Stimulated activated CD8-positive, alpha-beta memory T cell treated with anti-CD3 and anti-CD28 coated beads, Interleukin-4, amount 100 ng/mL, for 48 hours (primary cell): ENCODE measurements around the gene IFIT1.
"Not testable (repeated sequence)": the region's sequence is repeated elsewhere in the genome, so short reads cannot be mapped to it uniquely, and the experiment has no call there.

ENCODE experiments used
- DNase-seq: peaks from one replicate; pipeline ENCODE4 v3.0.0-alpha.2; 2020

The IFIT1 gene, protein sequence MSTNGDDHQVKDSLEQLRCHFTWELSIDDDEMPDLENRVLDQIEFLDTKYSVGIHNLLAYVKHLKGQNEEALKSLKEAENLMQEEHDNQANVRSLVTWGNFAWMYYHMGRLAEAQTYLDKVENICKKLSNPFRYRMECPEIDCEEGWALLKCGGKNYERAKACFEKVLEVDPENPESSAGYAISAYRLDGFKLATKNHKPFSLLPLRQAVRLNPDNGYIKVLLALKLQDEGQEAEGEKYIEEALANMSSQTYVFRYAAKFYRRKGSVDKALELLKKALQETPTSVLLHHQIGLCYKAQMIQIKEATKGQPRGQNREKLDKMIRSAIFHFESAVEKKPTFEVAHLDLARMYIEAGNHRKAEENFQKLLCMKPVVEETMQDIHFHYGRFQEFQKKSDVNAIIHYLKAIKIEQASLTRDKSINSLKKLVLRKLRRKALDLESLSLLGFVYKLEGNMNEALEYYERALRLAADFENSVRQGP

DNA sequence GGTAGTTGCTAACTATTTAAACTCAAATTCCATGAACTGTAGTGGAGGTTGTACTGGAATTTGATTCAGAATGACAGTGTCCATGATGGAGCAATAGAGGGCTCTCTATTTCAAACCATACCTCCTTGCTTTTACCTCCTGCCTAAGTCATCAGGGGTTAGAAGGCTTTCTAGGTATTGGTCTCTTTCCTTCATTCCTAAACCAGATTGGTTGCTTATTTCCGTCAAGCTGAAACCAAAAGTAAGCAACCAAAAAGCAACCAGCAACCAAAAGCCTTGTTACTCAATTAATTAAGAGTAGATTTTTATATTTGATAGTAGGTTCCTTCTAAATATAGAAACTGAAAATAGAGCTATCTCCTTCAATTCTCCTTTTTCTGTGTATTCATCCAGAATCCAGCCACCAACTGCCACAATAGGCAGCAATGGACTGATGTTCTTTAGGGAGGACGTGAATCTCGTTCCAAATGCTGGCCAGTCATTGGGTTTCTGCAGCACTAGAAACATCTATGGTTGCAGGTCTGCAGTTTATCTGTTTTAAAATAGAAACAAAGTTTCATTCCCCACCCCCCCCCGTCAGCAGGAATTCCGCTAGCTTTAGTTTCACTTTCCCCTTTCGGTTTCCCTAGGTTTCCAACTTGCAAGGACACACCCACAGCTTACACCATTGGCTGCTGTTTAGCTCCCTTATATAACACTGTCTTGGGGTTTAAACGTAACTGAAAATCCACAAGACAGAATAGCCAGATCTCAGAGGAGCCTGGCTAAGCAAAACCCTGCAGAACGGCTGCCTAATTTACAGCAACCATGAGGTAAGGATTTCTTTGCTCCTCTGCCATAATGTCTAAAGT lies at the start of gene IFIT1:
Gene IFIT1, plus strand, starts transcription at position 717 of the 850 bp plus-strand sequence. Its CDS starts 90 bp downstream, at position 807.
- no peak for DNase-seq

DNA sequence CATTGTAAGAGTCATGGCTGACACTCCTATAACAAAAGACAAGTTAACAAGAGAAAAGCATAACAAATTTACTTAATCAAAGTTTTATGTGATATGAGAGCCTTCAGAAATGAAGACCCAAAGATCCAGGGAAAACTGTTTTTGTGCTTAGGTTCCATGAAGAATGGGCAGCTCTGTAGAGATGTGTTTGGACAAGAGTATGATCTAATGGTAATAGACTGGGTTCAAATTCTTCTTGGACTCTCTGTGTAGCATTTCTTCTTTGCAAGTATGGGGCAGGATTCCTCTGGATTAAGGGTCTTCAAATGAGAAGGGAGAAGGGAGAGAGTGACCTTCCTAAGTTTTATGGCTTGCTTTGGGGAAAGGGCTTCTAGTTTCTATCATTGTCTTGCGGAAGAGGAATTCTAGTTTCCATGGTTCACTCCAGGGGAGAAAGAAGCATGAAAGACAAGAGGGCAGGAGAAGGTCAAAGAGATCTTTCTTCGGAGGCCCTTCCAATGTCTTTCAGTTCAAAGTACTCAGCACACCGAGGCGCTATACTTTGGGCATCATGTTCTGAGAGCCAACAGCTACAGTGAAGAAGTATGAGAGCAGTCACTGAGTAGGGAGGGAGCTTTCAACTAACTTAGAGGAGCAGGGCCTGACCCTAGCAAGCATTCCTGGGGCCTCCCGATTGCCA lies 49.2 kb upstream of the IFIT1 start:
- no peak for DNase-seq

DNA sequence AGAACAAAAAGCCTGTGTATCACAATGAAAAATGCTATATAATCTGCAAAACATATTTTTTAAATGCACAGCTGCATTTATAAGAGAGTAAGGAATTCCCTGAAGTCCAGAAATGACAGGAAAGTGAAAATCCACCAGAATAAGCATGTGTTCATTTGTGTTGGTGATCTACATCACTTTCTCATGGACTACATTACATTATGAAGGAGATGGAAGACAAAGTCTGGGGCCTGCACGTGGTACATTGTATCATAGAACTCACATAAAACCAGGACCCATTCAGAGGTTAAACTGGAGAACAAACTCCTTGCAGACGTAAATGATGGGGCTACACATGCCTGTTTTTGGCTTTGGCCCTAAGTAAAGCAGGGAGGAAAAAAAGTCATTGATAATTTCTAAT lies 48.3 kb upstream of the IFIT1 start:
- no peak for DNase-seq

DNA sequence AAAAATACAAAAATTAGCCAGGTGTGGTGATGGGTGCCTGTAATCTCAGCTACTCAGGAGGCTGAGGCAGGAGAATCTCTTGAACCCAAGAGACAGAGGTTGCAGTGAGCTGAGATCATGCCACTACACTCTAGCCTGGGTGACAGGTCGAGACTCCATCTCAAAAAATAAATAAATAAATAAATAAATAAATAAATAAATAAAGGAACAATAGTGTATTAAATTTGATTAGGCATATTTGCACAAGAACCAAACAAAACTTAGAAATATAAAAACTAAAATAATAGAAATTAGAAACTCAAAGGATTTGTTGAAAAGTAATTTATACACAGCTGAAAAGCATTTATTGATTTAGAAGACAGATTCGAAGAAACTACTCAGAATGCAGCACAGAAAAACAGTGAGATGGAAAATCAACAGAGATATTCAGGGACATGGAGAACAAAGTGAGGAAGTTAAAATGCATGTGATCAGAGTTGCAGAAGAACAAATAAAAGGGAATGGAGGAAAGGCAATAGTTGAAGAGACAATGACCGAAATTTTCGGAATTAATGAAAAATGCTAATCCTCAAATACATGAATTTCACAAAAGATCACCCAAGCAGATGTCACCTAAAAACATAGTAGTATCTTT lies 46.9 kb upstream of the IFIT1 start:
- DNase-seq: no peak

DNA sequence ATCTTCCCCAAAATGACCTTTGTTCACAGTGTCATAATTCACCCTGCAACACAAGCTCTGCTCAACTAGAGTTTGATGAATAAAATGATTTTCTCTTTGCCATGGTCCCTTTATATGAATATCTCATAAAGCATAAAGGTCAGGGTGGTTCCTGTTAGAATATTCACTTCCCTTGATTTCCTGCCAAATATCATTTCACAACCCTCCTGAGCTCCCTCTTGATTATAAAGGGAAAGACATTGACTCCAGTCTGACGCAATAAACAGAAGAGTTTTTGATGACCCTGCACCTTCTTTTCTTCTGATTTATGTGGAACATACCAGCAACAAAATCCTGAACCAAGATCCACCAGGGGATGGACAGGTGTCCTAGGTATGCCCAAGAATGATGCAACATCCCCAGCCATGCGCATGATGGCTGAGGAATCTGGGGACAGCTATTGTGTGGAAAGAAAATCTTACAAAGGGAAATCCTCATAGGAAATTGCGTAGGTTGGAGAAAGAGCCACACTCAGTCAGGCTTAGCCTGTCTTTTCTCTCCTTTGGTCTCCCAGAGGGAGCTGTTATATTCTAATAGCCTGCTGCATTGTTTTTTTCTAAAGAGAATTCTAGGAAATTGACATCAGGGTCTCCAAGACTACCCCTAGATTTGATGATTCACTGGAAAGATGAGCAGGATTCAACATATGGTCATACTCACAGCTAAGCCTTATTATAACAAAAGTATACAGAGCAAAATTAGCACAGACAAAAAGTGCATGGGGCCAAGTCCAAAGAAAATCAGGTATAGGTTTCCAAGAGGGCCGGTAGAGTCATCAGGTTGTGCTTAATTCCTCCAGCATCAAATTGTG lies 45.8 kb upstream of the IFIT1 start:
- no peak for DNase-seq

DNA sequence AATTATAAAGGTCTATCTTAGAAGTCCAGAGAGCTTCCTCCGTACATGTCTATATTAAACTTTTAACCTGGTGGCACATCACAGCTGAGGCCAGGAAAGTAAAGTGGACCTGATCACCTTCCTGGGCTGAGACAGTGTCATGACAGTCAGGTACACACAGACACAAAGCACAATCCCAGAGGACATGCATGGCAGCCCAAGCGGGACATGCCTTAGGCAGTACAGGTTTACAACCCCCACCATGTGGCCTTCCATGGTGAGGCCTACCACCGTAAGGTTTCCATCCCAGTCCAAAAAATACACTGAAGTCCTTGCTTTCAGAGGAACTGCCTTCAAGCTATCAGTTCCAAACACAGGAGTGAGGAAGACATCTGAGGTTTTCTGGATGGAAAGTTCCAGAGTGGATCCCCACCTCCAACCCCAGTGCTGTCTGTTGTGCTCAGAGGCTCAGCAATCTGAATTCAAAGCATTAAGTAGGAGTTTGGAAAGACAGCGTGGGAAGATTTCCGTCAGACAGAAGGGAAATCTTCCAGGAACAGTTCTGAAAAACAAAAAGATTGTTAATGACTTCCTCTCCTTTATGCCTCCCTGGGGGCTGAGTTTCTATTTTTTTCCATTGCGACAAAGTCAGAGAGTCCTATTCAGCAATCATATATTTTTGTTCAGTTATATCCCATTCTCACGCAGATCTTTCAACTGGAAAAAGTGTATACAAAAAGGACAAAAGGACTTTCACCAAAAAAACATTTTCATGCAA lies 44.5 kb upstream of the IFIT1 start:
- DNase-seq: no peak

DNA sequence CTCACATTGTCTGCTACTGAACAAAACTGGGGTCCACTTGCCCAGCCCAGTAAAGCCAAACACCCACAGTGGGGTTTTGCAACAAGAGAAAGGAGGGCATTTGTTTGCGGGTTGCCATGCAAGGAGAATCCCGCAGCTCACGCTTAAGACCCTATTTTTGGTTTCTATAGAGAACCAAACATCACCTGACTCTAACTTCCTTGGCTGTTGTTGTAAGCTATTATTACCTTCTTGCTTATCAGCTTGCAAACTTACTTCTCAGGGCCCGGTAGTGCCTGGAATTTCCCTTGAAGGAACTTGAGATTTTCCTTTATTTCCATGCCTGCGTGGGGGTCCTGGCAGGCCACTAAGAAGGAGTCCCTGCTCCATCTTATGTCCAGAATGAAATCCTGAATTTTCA lies 43.9 kb upstream of the IFIT1 start:
- no peak for DNase-seq

DNA sequence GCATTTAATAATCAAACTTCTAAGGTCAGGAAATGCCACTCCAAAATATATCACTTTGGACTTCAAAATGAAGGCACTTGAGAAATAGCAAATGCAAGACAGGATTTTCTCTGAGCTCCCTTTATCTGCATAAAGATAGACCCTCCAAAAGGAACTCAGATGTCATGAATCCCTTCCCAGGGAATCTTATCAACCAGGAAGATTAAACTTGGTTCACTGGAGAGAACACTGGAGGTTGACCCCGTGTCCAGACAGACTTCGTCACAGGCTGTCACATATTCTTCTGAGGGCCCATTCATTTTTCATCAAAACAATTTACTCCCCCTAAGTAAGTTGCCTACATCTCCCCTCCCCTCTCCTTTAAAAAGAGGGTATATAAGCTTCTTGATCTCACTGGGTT lies 43.4 kb upstream of the IFIT1 start:
- DNase-seq: no peak

DNA sequence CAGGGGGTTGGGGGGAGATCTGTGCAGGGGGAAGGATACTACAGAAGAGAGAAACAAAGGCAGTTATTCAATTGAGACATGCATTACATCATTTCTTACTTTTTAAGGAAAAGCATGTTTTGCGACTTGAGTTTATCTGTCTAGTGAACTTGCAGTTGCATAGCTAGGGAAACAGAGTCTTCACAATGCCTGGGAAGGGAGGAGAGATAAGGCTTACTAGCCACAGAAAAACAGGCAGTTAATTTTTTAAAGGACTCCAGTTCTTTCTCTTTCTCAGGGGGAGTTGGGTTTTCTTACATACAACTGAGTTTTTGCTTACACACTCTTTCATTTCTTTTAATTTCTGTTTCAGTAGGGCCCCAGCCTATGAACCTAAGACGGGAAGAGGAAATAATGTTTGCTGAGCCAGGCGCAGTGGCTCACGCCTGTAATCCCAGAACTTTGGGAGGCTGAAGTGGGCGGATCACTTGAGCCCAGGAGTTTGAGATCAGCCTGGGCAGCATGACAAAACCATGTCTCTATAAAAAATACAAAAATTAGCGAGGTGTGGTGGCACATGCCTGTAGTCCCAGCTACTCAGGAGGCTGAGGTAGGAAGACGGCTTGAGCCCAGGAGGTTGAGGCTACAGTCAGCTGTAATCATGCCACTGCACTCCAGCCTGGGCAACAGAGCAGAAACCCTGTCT lies 41.6 kb upstream of the IFIT1 start:
- DNase-seq: not testable (repeated sequence)

DNA sequence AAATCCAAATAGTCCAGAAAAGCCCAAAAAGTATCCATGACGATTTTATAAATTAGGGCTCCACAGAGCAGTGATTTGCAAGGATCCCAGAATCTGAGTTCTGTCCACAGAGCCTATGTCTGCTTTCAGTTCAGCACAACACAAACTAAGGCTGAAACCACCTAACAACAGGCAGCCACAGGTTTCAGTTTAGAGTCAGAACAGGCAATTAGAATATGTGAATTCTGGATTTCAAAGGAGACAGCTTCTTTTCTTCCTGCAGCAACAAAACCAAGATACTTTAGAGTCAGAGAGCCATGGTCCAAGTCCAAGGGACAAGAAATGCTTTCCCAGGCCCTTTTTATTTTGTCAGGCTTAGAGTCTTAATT lies 41.0 kb upstream of the IFIT1 start:
- no peak for DNase-seq

DNA sequence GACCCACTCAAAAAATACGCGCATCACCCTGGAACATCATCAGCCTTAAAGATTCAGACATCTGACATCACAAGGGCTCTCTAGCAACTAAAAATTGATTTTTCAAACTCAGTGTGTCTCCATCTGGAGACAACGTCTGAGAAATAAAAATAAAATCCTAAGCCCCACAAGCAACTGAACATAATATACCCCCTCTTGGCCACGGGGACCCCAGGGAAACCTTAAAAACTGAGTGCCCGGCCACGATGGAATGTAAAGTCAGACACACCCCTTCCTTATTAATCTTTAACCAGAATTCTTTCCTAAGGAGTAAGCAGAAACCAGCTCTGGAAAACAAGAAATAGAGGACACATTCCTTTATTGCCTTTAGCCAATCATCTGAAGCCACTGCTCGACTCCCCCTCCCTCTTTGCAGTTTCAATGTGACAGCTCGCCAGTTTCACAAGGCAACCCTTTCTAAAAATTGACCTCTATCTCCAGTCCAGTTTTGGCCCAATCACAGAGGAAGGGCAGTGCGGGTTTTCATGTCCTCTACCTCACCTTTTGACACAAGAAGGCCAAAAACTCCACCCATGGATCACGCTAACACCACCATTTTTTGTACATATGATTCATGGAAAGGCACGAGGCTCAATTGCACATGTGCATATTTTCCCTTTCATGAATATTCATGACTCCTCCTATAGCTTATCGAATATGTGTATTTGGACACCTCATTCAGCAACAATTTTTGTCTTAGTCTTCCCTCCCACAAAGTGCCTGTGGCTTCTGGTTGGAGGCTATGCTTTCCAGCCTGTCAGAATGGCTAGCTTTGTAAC lies 40.4 kb upstream of the IFIT1 start:
- no peak for DNase-seq

DNA sequence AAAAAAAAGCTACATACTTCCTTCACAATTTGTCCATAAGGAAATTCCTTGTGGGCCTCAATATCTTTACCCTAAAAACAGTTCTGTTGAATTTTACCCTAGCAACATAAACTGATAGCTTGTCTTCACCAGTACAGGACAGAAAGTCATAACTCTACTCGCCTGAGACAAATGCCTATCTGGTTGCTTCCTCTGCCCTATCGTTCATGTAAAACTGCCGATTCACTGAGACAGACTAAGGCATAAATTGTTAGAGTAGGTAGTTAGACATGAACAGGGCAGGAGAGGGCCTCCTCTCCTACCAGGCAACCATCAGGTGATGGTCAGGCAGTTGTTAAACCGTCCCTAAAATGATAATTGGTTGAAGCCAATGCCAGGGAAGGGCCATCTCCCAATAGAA lies 39.6 kb upstream of the IFIT1 start:
- DNase-seq: no peak

DNA sequence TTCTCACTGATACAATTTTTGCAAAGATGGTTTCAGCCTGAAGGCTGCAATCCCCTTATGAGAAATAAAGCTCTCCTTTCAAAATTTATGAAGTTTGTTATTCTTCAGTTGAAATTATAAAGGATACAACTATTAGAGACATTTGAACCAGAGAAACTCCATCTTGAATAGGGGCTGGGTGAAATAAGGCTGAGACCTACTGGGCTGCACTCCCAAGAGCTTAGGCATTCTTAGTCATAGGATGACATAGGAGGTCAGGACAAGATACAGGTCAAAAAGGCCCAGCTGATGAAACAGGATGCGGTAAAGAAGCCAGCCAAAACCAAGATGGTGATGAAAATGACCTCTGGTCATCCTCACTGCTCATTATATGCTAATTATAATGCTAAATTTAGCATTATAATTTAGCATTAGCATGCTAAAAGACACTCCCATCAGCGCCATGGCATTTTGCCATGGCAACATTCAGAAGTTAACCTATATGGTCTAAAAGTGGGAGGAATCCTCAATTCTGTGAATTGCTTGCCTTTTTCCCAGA lies 37.0 kb upstream of the IFIT1 start:
- DNase-seq: no peak

DNA sequence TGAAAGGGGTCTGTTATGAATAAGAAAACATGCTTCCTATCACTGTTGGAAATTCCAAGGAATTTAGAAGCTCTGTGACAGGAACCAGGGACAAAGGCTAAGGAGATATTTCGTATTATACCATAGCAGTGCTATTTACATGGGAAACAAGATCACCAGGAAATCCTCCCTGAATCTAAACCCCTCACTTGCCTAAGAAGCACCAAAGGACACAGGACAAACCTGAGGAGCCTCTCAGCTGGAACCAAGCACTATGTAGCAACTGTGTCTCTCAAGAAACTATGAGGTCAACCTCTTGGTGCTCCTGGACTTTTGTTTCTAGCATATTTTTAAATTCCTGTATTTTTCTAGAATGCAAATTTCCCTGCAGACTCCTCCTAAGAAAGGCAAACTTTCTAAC lies 35.3 kb upstream of the IFIT1 start:
- DNase-seq: no peak

DNA sequence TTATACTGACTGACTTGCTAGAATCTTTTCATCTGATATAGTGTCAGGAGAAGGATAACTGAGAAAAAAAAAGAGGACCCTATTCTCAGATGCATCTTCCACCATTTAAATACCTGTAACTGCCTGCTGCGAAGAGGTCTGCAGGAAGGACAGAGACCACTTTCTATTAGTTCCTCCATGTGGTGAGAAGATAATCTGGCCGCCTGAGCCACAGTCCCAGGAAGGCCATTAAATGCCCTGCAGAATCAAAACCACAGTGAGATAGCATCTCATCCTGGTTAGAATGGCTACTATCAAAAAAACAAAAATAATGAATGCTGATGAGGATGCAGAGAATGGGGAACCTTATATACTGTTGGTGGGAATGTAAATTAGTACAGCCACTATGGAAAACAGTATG lies 34.4 kb upstream of the IFIT1 start:
- no peak for DNase-seq

DNA sequence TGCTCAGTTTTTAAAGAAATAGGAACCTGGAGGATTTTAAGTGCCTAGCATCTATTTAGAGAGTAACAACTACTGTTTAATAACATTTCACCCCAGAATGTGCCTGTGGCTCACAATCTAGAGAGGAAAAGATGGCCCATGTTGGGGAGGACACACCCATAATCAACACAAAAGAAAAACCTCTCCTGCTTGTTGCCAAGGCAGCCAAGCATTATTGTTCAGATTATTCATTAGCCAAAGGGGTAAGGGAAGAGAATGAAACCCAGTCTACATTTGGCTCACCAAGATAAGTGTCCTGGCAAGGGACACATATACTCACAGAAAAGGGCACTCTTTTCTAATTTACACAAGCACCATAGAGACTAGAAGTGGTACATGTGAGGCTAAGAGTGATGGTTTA lies 32.3 kb upstream of the IFIT1 start:
- no peak for DNase-seq

DNA sequence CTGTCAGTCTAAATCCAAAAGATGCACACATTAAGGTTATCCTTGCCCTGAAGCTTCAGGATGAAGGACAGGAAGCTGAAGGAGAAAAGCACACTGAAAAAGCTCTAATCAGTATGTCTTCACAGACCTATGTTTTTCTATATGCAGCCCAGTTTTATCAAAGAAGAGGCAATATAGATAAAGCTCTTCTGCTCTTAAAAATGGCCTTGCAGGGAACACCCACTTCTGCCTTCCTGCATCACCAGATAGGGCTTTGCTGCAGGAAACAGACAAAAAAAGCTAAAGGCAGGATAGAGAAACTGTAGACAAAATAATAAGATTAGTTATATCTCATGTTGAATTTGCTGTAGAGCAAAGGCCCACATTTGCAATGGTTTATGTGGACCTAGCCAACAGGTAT lies 29.5 kb upstream of the IFIT1 start:
- no peak for DNase-seq

DNA sequence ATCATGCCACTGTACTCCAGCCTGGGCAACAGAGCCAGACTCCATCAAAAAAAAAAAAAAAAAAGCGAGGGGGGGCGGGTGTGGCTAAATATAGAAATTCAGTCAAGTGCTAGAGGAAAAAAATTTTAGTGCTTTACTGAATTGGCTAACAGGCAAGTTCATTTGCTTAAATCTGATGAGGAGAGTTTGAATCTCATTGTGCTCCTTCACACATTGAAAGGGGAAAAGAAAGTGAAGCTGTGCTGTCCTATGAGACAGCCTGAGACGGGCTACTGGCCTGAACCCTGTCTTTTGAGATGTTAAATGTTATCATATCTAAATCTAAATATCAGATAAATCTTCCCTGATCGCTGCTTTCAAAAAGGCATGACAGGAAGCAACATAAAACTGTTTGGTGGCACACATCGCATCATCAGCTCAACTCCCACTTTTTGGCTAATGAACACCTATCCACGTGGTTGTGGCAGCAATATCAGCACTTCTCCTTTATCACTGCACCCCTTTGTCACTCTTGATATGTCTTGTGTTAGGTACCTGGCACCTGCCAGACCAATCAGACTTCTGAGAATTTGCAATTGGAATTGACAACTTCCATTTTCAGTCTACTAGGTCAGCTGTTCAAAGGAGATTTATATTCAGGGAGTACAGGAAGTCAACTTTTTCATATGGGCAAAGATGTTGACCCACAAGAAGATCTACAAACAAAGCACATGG lies 28.5 kb upstream of the IFIT1 start:
- DNase-seq: no peak

DNA sequence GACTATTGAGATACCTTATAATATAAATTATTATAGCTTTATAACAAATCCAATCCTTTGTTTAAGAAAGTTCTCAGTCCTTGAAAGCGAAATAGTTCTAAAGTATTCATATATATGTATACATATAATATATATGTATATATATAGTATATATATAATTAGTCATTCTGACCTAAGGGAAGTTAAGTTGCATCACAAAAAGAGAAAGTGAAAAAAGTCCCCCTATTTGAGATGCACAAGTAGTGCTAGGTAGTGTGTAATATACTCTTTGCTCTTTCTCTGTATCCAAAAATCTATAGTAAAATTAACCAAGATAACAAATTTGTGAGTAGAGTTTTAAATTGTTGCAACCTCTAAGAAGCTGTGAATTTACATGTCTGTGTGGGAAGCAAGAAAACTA lies 27.9 kb upstream of the IFIT1 start:
- no peak for DNase-seq
